GM19397 (cell line): Measurements from ENCODE around the gene IRGC.
A peak's percentile ranks its signal among the peaks of the same experiment; 100 is the strongest.
"Not testable (repeated sequence)": the region's sequence is repeated elsewhere in the genome, so short reads cannot be mapped to it uniquely, and the experiment has no call there.

ENCODE experiments used
- ATAC-seq: cut with Tn5 transposase; IDR thresholded peaks from one replicate; pipeline ENCODE4 v1.9.1; 2021; ENCODE audit warnings: mild to moderate bottlenecking, moderate library complexity; ENCODE audit not compliant: unreplicated experiment

Gene IRGC

DNA sequence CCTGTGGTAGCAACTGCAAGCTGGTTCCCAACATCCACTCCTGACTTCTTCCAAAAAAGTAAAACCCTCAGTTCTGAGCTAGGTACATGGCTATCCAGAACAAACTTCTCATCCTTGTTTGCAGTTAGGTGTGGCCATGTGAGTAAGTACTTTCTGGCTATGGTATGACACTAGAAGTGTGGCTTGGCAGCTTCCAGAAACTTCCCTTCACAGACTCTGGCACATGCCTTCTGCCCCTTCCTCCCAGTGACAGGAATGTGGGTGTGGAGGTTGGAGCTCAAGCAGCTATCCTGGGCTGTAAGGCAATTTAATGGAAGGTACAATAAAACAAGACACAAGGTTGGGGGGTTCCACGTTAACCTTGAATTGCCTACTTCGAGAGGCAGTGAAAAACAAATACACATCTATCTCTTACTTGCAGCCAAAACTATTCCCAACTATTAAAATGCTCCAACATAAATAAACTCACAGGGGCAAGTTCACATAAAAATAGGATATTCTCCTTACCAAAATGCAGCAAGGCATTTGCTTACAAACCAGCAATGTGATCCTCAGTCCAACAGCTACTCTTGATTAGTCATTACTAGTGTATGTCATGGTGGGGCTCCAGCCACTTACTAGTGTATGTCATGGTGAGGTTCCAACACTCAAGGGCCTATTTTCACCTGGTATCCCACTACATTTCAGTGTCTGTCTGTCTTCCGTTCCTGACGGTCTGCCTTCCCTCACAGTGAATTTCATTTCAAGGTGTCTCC, 35.8 kb downstream of the IRGC start:
- ATAC-seq, result no peak

DNA sequence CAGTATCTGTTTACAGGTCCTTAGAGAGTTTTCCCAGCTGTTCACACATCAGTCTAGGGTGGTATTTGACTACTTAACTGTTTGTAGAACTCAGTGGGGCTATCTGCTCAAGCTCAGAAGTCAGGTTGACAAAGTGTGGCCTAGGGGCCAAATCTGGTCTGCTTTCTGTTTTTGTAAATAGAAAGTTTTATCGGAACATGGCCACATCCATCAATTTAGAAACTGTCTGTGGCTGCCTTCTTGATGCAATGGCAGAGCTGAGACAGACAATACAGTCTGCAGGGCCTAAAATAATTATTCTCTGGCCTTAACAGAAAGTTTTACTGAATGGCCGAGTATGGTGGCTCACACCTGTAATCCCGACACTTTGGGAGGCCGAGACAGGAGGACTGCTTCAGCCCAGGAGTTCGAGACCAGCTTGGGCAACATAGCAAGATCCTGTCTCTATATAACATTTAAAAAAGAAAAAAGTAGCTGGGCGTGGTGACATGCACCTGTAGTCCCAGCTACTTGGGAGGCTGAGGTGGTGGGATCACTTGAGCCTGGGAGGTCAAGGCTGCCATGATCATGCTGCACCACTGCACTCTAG, 36.5 kb downstream of the IRGC start:
- no peak for ATAC-seq

DNA sequence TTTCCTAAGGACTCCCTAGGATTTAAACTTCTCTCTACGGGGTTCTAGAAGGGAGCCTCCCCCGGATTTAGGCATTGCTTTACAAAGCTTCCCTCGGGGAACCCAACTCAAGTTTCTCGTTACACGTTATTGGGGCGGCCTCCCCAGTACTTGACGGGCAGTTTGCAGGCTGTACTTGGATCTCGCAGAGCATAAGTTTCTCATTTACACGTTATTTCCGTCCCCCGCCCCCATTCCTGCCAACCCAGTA, 38.3 kb downstream of the IRGC start:
- no peak for ATAC-seq

DNA sequence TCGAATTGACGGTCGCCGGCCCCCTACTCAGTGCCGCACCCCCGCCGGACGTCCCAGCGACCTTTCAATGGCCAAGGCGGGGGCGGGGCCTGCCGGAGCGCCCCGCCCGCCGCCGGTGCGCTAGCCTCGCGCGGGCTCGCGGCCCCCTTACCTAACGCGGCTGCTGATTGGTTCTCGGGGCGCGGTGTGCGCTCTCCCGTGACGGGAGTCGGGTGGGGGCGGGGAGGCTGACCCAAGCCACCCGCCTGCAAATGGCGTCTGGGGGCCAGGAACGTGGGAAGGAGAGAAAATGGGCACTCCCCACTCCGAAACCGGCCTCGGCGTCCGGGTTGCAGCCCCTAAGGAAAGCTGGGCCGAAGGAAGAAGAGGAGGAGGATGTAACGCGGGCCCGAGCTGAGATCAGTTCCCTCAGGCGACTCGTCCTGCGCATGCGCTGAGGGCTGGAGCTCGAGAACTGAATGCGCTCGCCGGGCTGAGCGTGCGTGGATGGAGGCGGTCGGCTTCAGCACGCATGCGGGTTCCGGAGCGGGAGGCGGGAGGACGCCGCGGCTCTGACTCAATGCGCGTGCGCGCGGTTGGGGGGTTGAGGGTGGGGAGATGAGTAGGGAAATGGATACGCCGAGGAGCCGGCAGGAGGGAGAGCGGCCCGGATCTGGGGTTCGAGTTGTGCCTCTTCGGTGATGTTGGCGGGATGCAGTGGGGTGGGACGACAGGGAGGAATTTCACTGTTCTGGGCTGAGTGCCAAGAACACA, 38.8 kb downstream of the IRGC start, which contains the start of gene SMG9:
Gene SMG9 (minus strand): TSS at position 460 of the 753 bp plus-strand sequence. CDS start 4,221 bp downstream, outside the sequence.
- peak; percentile 64 for ATAC-seq

DNA sequence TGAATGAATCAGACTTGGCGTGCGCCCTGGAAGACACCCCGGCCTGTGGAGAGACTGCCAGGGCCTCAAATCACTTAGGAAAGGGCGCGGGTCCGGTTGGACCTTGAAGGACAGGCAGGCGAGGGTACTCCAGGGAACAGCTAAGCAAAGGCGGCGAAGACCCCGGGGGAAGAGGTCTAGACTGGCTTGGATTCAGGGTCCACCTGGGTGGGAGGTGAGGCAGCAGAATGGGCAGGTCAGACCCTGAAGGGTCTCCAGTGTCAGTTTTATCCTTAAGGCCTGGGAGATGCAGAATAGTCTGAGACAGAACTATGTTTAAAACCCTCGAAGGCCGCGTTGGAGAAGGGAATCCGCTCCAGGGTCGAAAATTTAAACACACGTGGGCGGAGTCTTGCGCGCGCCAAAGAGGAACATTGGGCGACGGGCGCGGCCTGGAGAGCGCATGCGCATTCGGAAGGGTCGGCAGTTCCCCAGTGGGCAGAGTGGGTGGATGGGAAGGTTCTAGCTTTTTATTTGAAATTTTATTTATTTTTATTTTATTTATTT, 39.5 kb downstream of the IRGC start:
- ATAC-seq, result peak; percentile 21

DNA sequence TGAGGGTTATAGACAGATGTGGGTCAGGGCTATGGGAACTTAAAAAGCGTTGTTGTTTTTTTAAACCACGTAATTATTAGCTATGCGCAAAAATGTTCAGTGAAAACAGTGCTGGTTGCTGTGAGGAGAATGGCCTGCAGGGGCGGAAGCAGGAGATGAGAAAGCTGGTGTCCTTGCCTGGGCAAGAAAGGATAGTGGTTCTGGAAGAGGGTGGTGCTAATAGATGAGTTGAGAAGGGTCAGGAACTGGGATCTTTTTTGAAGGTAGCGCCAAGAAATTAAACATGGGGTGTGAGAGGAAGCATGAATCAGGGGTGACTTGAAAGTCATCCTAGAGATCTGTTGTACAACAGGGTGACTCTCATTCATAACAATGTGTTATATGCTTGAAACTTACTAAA, 43.6 kb downstream of the IRGC start:
- ATAC-seq, result no peak

DNA sequence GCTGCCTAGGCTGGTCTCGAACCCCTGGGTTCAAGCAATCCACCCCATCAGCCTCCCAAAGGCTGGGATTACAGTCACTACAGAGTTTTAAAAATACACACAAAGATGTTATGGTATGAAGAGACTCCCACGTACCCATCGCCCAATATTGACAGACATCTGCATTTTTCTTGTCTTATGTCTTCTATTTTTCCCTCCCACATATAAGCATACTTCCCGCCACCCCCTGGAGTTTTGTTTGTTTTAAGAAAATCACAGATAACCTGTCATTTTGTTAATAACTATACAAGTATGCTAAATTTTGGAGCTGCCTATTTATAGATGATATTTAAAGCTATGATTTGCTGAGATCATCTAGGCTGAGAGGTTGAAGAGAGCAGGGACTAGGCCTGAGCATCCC, 45.1 kb downstream of the IRGC start:
- no peak for ATAC-seq

DNA sequence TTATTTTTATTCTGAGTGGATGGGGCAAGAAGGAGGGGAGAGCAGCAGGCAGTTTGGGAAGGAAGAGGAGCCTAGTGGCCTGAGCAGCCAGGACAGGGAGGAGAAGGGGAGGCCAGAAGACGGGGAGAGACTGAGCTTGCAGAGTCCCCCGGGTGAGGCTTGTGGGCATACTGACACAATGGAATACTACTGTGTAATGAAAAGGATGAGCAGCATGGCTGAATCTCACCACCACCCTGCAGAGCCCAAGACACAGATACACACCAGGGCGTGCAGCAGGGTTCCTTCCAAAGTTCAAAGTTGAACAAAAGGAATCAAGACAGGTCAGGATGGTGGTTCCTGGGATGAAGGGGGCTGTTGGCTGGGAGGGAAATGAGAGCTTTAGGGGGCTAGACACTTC, 46.9 kb downstream of the IRGC start:
- ATAC-seq, result no peak

DNA sequence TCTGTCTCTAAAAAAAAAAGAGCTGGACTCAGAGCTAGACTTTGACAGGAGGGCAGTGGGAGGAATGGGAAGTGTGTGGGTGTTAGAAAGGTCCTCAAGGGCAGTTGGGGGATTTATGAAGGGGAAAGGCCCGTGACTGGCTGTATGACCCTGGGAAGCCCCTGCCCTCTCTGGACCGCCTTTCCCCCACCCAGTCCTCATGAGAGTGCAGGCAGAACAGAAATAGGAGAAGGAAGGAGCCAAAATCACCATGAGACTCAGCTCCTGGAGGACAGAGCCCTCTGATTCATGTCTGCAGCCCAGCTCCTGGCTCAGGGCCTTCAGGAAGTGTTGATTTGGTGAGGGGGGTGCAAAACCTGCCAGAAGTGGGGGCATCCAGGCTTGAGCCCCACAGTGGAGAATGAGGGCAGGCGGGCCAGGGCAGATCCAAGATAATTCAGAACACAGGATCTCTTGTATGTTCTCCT, 47.6 kb downstream of the IRGC start:
- ATAC-seq, result no peak

DNA sequence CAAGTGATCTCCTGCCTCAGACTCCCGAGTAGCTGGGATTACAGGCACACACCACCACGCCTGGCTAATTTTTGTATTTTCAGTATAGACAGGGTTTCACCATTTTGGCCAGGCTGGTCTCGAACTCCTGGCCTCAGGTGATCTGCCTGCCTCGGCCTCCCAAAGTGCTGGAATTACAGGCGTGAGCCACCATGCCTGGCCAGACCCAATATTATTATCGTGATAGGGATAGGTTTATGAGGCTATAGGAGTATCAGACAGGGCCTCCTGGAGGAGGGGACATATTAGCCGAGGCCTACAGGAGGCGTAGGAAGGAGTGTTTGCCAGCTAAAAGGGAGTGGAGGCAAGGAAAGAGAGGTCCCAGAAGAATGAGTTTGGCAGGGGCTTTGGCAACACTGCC, 48.8 kb downstream of the IRGC start:
- ATAC-seq, result not testable (repeated sequence)

DNA sequence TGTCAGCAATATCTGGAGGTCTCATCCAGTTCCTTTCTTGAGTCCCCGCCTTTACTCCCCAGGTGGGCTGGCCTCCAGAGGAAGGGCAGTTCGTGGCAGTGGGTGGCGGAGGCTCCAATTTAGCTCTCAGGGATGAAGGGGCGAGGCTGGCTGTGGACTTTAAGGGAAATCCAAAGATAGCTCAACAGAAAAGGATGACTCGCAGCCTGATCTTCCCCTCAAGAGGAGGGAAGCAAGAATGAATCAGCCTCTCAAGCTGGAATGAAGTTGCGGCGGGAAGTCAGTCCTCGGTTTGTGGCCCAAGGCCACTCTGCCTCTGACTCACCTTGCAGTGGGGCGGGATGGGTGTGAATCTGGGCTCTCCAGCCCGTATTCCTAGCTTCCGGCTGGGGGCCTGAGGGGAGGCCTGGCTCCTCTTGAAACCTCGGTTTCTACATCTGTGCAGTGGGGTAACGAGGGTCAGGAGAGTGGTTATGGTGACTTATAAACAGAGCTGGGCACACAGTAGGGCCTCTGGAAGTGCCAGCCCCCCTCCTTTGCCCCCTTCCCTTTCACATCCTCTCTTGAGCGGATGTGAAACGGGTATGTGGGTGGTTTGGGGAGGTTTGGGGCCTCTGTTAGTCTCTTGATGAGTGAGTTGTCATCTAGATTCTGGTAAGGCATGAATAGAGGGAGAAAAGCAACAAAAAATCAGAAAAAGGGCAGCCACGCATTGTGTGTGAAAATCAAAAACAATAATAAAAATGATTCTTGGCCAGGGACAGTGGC, 49.4 kb downstream of the IRGC start:
- peak; percentile 78 for ATAC-seq

DNA sequence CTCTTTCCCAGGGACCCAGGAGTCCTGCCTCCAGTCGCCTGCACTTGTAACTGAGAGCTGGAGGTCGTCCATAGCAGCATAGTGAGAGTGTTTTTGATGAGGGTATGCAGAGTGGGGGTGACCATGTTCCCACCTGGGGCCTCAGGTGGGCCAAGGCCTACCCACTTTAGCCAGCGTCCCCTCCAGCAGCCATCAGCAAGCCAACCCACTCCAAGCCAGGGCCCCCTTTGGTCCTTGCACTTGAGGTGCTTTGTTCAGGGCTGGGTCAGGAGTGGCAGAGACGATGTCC, 50.8 kb downstream of the IRGC start:
- ATAC-seq, result no peak

DNA sequence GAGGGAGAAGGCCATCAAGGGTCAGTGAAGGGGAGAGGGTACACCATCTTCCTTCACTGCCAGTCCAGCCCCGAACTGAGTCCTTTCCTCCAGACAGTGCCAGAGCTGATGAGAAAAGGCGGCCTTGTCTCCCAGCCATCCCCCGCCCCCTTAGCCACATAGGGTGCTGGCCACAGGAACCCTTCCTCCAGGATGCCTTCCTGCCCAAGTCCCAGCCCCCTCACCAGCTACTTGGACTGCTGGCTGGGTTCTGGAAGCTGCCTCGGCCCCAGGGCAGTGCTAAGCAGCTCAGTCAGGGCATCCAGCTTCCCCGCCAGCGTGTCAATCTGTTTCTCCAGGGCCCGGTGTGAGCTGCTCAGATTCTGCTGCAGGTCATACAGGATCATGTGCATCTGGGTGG, 51.4 kb downstream of the IRGC start:
- ATAC-seq, result no peak

DNA sequence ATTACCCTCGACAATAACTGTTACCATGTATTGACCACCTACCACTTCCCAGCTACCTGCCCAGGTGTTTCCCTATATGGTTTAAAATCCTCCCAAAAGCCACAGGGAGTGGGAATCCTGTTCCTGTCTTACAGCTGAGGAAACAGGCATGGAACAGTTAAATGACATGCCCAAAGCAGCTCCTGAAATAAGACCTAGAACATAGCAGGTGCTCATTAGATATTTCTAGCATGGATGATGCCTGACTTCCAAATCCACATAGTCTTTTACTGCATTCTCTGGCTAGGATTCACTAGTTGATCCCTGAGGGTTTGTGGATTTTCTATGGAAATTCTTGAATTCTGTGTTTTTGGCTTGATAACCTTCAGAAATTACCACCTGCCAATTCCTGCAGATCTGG, 51.9 kb downstream of the IRGC start:
- ATAC-seq, result no peak

DNA sequence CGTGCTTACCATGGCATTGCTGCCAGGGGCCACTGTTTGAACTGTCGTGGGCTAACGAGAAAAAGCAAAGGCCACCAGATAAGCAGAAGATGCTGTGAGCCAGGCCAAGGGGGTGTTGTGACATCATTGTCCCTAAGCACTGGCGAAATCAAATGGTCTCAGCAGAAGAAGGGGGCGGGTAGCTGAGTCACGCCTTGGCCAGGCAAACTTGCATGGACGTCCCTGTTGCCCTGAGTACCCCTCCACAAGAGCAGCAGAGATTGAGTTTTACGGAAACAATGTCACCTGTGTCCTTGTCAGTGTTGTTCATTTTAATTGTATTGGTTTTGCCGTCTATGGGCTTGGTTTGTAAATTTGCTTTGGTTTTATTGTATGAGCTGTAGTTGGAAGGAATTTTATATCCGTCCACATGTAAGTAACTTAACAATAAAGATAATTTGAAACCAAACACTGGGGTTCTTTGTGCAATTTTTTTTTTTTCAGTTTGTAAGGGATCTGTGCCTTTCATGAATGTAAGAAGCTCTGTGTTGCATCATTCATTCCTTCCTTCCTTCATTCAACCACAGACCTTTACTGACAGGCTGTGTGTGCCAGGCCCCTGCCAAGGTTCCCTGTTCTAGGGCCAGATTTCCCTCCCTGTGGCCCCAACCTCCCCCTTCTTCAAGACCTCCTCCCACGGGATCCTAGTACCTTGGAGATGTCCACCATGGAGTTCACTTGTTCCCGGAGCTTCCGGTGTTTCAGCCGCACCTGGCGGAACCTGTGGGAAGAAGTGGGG, 52.6 kb downstream of the IRGC start:
- ATAC-seq, result no peak

DNA sequence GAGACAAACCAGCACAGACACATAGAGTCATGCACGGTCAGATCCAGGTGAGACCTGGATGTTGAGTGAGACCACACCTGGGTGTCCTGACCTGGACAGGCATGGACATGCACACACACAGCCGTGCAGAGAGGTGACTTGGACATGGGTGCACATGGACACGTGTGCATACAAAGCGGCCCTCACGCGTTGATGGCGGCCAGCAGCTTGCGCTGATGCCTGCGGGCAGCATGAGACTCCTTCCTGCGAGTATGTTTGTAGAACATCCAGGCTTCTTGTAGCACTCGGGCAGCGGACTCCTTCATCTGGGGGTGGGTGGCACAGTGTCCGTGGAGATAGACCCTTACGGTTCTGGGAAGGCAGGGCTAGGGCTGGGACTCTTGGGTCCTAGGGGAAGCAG, 53.4 kb downstream of the IRGC start:
- no peak for ATAC-seq
